Measurements from ENCODE around the gene RNF123.

RNF123 gene

DNA sequence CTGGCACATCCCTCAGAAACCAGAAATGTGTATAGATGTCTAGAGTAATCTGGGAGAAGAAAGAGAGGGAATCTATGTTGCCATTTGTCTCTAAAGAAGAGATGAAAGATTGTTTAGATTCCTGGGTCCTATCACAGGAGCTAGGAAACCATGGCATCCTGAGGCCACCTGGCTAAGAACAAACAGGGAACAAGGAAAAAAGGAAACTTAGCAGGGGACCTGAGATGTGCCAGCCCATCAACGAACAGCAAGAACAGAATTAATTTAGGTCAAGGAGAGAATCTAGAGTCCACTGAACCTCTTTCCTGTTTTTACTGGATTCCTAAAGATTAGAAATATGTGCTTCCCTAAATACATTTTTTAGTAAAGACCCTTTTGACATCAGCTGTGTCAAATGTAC, 66.7 kb downstream of the RNF123 start:
- DNase-seq = no peak

DNA sequence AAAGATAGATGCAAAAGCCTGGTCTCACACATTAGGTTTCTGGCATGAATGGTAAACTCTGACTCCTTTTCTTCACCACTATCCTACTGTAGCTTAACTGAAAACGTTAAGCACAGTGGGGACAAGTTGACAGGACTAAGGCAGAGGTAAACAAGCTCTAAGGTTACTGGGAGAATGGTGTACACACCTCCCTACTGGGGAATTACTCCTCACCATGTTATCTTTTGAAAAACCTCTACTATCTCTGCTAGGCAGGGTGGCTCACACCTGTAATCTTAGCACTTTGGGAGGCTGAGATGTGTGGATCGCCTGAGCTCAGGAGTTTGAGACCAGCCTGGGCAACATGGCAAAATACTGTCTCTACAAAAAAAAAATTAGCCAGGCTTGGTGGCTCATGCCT, 67.8 kb downstream of the RNF123 start:
- DNase-seq = no peak

DNA sequence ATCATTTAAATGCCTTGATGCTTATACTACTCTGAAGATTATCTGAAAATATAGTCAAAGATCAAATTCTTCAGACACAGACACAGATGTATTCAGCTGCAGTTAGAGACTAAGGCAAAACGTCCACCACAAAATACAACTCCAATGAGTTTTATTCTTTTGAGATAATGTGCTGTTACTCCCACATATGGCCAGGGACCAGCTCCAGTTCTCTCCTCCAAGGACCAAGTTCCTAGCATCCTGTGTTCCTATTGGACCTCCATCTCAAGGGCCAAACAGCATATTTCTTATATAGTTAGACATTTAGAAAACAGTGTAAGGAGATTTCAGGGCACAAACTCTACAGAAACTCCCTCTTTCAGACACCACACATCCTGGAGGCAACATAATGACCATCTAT, 69.9 kb downstream of the RNF123 start:
- no peak for DNase-seq

DNA sequence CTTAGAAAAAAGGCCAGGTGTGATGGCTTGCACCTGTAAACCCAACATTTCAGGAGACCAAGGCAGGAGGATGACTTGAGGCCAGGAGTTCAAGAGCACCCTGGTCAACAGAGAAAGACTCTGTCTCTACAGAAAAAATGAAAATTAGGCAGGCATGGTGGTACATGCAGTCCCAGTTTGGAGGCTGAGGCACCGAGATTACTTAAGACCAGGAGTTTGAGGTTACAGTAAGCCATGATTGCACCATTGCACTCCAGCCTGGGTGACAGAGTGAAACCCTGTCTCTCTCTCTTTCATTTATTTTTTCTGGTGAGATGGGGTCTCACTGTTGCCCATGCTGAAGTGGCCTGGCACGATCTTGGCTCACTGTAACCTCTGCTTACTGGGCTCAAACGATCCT, 72.3 kb downstream of the RNF123 start:
- no peak for DNase-seq

DNA sequence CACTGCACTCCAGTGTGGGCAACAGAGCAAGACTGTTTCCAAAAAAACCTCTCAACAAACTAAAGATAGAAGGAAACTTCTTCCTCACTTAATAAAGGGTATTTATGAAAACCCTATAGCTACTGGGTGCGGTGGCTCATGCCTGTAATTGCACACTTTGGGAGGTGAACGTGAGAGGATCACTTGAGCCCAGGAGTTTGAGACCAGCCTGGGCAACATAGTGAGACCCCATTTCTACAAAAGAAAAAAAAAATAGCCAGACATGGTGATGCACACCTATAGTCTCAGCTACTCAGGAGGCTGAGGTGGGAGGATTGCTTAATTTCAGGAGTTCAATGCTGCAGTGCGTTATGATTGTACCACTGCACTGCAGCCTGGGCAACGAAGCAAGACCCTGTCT, 74.6 kb downstream of the RNF123 start:
- no peak for DNase-seq

DNA sequence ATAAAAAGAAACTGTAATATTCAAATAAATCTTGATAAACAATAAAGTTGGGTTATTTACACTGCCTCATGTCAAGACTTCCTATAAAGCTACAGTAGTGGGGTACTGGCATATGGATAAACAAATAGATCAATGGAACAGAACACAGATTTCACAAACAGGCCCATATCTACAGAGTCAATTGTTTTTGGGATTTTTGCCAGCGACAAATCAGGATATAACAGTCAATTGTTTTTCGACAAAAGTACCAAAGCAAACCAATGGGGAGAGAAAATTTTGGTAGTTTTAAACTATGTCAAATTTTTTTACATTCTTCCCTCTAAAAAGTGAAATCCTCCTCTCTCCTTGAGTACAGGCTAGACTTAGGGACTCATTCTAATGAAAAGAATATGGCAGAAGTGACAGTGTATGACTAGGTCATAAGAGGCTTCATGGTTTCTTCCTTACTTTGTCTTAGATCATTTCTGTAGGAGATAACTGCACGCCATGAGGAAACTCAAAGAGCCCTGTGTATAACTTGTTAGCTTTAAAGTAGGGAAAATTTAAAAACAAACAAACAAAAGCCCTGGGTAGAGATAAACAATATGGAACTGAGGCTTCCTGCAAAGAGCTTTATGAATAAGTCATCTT, 80.0 kb downstream of the RNF123 start:
- DNase-seq = no peak

DNA sequence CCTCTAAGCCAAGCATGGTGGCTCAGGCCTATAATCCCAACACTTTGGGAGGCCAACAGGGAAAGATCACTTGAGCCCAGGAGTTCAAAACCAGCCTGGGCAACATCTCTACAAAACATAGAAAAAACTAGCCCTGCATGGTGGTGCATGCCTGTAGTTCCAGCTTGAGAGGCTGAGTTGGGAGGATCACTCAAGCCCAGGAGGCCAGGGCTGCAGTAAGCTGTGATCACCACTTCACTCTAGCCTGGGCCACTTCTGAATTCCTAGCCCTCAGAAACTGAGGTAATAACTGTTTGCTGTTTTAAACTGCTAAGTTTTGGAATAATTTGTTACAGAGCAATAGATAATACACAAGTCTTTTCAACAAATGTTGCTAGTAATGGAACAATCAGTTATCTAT, 80.6 kb downstream of the RNF123 start:
- no peak for DNase-seq

Measured in GF-D8 (cell line).